Hypothalamus (tissue), 51 donors: ENCODE data around the gene PRPF8.
A peak's percentile ranks its signal among the peaks of the same experiment; 100 is the strongest.
"Not testable (repeated sequence)": the region's sequence is repeated elsewhere in the genome, so short reads cannot be mapped to it uniquely, and the experiment has no call there.

Experiments used
- DNase-seq, 51 donors: peaks; one replicate each; lab custom pipeline; 2025; lab: John Stamatoyannopoulos, UW

PRPF8 gene

DNA sequence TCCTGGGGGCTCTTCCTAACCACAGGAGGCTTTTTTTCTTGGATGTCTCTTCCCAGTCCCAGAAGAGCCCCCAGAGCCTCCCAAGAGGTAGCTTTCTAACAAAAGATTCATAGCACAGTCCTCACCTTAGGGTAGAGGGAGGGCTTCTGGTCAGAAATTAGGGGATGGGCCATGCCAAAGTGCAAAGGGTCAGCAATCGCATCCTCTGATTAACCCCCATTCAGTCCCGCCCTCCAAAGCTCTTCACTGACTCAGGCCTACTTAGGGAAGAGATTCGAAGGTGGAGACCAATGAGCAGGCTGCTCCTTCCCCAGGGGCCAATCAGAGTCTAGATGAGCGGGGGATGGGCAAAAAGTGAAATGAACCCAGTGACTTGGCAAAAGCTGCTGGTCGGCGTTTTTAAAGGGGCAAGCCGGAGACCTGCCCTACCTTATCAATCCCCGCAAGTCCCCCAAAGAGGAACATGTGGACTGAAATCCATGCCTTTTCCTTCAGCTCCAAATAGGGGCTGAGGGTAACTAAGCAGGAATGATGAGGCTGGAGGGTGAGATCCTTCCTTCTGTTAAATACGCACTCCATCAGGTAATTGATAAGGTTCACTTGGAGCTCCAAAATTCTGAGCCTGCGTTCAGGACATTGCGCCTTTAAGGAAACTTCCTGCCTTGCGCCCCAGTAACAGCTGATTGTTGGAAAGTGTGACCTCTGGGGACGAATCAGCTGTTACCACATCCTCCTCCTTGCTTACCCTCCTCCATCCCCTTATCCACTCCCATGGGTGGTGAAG is 32.4 kb upstream of the PRPF8 start:
- DNase-seq = peak; percentile 30 to 98 (median 86)

- peak; percentile 73 to 100 (median 100) for DNase-seq
Measured at GRCh38 chr17:1716076-1716911, 31.6 kb upstream of the PRPF8 start.

DNA sequence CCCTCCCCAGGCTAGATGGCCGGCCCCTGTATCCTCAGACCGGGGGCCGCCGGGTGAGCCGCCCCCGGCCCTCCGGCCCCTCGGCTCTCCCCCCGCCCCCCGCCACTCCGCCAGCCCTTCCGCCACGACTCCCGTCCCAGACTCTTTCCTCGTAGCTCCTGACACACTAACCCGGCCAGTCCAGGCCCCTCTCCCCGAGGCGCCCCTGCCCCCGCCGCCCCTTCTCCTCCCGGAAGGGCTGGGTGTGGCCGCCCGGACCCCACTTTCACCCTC is 31.1 kb upstream of the PRPF8 start:
- peak in 1 of 51 donors; percentile 58 for DNase-seq

DNA sequence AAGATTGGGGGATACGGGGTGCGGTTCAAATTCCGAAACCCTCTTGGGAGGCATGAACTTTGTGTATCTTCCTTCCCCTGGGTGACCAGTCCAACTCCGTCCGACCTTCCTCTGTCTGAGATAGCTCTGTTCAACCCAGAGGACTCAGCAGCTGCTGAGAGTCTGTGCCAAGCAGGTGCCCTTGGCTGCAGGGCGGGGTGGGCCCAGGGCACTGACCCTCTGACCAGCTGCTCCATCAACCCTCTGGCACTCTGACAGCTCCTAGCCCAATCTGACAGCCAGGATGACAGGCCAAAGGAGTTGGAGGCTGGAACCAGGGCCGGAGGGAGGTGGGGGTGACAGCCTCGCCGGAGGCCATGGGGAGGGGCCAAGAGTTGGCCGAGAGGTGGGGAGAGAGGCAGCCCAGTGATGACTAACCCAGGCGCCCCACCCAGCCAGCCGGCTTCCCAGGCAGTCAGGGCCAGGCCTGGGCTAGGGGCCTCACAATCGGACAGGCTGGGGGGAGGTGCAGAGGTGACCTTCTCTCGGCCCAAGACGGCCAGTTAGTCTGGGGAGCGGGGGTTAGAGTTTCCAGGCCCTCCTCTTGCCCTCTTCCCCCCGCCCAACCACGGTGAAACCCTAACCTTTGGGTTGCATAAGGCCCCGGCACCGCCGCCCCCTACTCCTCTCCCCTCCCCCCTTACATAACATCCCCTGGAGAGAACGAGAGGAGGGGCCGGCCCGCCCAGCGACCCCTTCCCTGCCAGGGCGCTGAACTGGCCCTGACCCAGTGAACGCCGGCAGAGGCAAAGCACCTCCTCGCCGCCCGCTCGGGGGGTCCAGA is 30.5 kb upstream of the PRPF8 start:
- DNase-seq = peak in 29 of 51 donors; percentile 14 to 78 (median 46)

GRCh38 chr17:1714427-1714979 is 29.8 kb upstream of the PRPF8 start:
- DNase-seq = peak in 45 of 51 donors; percentile 13 to 89 (median 65)

DNA sequence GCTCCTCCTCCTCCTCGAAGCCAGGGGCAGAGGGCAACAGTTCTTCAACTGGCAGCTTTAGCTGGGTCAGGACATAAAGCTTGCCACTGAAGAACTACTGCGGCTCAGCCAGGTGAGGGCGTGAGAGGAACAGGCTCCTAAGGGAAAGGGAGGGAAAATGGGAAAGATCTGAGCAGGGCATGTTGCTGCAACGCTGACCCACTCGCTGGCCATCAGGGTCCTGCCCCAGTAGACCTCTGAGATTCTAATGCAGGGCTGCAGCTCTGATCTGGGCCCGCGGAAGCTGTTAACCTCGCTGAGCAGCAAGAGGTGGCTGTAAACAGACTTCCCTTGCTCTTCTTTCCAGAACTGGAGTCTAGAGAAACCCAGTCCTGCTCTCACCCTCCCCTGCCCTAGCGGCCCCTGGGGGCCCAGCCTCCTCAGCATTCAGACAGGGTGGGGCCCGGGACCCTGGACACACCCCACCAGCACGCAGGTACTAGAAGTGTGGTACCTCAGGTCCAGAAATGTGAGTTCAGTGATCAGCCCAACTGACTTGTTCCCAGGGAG is 29.3 kb upstream of the PRPF8 start:
- no peak for DNase-seq

DNA sequence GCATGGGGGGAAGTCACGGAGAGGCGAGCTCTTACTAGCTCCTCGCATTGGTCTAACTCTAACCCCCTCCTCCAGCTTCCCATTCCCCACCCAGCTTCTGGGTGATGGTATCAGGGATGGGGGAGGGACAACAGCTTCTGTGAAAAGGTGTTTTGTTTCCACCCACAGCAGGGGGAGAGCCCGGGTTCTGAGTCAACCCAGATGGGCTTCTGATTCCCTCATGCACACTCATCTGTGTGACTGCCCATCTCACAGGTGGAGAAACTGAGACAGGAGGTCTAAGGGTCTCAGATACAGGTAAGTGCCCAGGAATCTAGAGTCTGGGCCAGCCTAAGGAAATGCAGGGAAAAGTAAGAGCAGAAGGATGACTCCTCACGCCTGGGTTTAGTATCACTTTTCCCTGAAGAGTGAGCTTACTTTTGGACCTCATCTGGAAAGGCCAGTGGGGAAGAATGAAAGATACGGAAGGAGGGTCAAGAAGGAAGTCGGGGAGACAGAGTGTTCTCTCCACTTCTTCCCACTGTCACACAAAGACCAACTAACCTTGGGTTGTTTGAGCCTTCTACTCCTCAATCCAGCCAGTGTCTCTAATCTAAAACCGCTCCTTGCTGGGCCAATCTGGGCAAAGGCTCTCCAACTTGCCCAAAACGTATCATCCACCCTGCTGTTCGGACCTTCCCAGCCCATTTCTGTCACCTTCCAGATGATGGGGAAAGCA is 28.7 kb upstream of the PRPF8 start:
- DNase-seq = no peak

DNA sequence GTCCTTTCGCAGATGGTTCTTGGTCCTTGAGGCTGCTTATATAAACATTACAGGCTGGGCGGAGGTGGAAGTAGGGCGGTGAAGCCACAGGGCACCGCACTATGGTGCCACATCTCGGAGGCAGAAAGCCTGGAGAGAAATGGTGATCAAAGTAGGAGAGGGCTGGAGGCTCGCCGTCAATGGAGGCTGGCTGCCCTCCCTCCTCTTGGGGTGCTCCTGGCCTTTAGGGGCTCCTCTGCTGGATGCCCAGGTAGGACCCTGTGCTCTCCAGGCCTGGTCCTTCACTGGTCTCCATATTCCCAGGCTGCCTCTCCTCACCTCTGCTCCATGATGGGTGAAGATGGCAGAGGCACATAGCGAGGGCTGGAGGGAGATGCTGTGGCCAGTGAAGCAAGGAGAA is 27.6 kb upstream of the PRPF8 start:
- DNase-seq = no peak

- no peak for DNase-seq
Measured at GRCh38 chr17:1711804-1712203, 27.1 kb upstream of the PRPF8 start.

DNA sequence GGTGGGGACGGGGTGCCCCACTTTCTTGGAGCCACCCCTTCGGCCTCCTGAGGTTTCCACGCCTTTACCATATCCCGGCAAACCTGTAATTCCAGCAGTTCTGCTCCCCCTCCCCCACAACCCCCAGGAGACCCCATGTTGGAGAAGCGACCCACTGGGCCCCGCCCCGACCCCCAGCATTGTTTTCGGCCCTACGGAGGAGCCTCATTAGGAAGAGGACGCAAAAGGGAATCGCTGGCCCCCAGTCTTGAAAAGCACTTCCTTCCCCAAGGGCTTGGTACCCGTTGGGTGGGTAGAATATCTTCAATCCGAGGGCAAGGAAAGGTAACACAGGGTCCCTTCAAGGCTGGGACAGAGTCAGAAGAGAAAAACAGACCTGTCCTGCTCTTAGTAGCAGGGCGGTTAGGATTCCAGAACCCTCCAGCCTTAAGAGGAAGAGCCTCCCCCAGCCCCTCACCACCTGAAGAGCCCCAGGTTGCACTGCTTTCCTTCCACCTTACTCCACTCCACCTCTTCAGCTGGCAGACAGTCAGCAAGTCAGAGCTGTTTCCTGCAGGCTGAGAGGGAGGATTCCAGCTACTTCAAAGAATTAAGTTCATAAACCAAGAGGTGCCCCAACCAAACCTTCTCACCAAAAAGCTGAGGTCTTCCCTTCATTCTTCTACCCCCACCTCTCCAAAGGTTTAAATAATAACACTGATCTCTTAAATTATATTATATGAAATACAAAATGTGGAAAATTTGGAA is 26.3 kb upstream of the PRPF8 start:
- no peak for DNase-seq

DNA sequence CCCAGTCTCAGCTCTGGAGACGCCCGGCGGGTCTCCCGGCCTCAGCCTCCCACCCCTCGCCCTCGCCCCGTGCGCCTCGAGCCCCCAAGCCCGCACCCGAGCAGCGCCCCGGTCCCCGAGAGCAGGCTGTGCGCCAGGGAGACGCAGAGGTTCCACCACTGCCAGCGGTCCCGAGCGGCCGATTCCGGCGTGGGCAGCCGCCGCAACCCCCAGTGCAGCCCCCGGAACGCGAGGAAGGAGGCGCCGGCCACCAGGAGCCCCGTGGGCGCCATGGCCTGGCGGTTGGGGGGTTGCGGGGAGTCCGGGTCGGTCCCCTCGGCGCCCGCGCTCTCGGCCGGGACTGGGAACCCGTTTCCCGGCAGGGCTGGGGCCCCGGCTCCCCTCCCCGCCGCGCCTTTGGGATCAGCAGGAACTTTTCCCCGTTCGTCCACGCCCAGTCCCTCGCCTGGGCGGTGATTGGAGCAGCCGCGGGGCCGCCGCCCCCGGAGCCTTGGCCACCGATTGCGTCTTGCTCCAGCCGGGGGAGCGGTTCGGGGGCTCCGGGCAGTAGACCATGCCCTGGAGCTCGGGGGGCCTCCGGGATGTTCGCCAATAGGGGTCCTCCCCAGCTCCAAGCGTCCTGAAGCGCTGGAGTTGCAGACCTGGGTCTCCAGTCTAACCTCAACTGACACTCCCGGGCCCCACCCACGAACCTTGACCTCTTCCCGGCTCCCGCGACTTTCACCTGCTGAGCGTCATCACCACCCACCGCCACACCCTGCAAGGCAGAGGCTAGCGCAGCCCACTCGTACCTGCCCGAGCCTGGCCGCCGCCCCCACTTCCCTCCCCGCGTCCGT is 25.5 kb upstream of the PRPF8 start, which contains the start of gene TLCD2:
TLCD2 (minus strand) TSS at position 407 of the 836 bp plus-strand sequence; CDS start at position 272, 135 bp downstream.
- peak in 14 of 51 donors; percentile 7 to 53 (median 20) for DNase-seq

GRCh38 chr17:1709403-1709951 is 24.8 kb upstream of the PRPF8 start:
- DNase-seq = no peak

- not testable (repeated sequence) for DNase-seq
Measured at GRCh38 chr17:1708791-1709346, 24.2 kb upstream of the PRPF8 start.

DNA sequence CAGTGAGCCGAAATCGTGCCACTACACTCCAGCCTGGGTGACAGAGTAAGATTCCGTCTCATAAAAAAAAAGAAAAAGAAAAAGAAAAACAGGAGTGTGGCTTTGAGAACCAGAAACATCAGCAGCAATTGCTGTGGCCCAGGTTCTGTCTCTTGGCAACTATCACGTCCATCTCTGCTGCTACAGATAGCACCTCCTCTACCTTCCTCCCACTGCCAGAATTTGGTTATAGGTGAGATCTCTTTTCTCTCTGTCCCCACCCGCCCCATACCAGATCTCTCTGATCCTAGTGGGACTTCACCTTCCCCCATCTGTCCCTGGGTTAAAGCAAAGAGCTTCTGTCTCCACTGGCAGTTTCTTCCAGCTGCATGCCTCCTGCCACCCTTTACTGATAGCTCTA is 22.4 kb upstream of the PRPF8 start:
- no peak for DNase-seq

- no peak for DNase-seq
Measured at GRCh38 chr17:1705004-1705403, 20.3 kb upstream of the PRPF8 start.

GRCh38 chr17:1703063-1703462 is 18.4 kb upstream of the PRPF8 start:
- no peak for DNase-seq

GRCh38 chr17:1699891-1700290 is 15.2 kb upstream of the PRPF8 start:
- not testable (repeated sequence) for DNase-seq
